Fibroblast of skin of right biceps (primary cell): ENCODE results near the gene SLC18A3.

Experiments used
- DNase-seq: peaks from one replicate; pipeline ENCODE4 v3.0.0-alpha.2; 2013

Gene SLC18A3

GRCh38 chr10:49596836-49597235 lies 13.3 kb upstream of the SLC18A3 start:
- no peak for DNase-seq

- DNase-seq = no peak
Measured at GRCh38 chr10:49597426-49598163, 12.5 kb upstream of the SLC18A3 start.

GRCh38 chr10:49598164-49598856 lies 11.8 kb upstream of the SLC18A3 start:
- DNase-seq = no peak

- no peak for DNase-seq
Measured at GRCh38 chr10:49598986-49599385, 11.1 kb upstream of the SLC18A3 start.

DNA sequence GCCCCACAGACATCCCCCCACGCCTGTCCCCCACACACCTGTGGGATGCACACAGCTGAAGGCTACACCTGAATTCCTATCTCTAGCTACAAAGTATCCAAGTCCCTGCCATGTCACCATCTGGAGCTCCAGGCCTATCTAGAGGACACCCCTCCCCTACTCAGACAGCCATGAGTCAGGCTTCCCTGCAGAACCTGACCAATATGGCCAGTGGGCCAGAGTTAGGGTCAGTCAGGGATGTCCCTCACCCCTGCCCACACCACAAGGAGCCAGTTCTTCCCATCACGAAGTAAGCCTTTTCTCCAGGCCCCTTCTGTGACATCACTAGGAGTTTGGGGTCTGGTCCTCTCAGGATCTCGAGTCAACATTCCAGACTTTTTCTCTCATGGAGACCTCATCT lies 10.6 kb upstream of the SLC18A3 start:
- DNase-seq = no peak

DNA sequence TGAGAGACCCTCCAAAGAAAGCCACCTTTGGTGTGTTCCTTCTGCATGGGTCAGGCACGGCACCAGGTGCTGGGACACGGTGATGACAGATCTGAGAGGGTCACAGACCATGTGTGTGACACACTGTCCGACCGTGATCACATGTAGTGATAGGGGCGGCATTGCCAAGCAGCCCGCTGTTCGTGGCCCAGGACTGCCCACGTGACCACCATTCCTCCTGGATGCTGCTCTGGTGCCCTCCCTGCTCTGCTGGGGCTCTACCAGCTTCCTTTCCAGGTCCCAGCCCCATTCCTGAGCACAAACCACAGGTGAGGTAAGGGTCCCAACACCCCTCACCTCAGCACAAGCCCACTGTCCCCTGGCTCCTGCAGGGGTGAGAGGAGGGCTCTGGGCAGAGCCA lies 10.1 kb upstream of the SLC18A3 start:
- DNase-seq = no peak

- no peak for DNase-seq
Measured at GRCh38 chr10:49600781-49601400, 9.2 kb upstream of the SLC18A3 start.

GRCh38 chr10:49601857-49602256 lies 8.3 kb upstream of the SLC18A3 start:
- no peak for DNase-seq

- DNase-seq = no peak
Measured at GRCh38 chr10:49602380-49603023, 7.6 kb upstream of the SLC18A3 start.

- DNase-seq = no peak
Measured at GRCh38 chr10:49605216-49605938, 4.7 kb upstream of the SLC18A3 start.

- no peak for DNase-seq
Measured at GRCh38 chr10:49605939-49606509, 4.1 kb upstream of the SLC18A3 start.

DNA sequence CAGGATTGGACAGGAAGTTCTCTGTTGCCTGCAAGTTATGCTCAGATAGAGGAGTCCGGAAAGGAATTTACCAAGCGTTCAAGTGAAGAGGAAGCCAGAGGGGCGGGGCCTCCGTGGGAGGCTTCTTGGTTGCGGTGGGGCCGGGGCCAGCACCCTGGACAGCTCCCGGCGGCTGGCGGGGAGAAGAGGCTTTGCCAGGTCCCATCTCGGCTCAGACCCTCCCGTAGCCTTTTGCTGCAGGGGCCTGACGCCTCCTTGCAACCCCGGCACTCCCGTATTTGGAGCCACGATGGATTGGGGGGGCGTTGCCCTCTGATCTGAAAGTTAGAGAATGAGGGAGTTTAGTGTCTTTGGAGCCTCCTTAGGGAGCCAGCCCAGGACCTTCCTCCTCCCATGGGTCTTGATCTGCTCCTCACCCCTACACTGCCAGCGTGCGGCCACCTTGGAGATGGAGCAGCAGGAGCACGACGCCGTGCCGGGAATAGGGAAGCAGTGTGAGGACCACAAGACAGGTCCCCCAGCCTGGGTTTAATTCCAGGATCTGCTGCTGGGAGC lies 3.1 kb upstream of the SLC18A3 start:
- DNase-seq = peak; percentile 65

DNA sequence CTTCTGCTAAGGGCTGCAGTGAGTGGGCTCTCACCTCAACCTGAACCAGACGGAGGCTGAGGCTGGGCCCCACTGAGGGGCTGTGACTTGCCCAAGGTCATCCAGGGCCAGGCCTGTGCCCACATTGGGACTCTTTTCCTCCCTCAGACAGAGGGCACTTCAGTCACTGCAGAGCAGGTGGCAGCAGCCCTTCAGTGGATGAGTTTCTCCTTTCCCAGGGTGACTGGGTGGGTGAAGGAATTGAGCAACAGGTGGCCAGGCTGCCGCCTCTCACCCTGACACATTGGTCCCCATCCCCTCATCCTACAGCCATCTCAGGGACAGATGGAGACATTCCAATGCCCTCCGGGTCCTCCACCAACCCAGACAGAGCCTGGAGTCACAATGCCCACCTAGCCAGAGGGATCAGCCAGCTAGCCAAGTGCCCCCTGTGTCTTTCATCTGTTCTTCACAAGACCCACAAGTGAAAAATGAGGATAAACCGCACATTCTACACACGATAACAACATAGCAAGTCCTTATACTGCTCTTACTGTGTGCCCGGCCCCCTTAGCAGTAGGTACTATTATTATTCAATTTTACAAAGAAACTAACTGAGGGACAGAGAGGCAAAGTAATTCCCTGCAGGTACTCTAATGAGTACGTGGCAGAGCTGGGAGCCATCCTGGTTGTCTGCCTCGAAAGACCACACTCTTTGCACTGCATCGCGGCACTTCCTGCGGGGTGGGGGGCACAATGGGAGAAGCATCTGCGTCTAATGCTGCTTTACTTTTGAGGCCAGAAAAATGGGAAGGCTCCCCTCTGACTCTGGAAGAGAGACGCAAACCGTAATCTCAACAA lies 1.7 kb upstream of the SLC18A3 start:
- DNase-seq = no peak

- no peak for DNase-seq
Measured at GRCh38 chr10:49609006-49609282, 1.2 kb upstream of the SLC18A3 start.

GRCh38 chr10:49609283-49610113 lies 612 bp upstream of the SLC18A3 start:
- DNase-seq = no peak

DNA sequence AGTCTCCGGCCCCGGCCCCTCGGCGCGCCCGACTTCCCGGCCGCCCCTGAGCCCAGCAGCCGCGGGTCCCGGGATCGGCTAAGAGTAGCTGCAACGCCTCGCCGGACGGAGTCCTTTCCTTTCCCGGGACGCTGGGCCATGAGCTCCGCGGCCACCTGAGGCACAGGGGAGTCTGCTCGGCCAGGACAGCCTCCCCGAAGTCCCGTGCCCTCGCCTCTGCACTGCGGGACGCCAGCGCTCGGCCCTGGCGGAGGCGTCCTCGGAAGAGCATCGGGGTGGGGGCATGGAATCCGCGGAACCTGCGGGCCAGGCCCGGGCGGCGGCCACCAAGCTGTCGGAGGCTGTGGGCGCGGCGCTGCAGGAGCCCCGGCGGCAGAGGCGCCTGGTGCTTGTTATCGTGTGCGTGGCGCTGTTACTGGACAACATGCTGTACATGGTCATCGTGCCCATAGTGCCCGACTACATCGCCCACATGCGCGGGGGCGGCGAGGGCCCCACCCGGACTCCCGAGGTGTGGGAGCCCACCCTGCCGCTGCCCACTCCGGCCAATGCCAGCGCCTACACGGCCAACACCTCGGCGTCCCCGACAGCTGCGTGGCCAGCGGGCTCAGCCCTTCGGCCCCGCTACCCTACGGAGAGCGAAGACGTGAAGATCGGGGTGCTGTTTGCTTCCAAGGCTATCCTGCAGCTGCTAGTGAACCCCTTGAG lies 502 bp downstream of the SLC18A3 start:
- DNase-seq = no peak

- no peak for DNase-seq
Measured at GRCh38 chr10:49611166-49611815, 1.2 kb downstream of the SLC18A3 start.

GRCh38 chr10:49611816-49612512 lies 1.9 kb downstream of the SLC18A3 start:
- DNase-seq = no peak
